ENCODE data around the gene GARIN3. TPM values are rescaled to one million over a fixed set of nuclear protein-coding genes. Genes with fewer than 3 reads are reported as not detected.

GARIN3 gene
- total and polyA plus RNA-seq, 2 donors (not counting 1 experiment from before 2014, with no cell fraction given), result not detected

DNA sequence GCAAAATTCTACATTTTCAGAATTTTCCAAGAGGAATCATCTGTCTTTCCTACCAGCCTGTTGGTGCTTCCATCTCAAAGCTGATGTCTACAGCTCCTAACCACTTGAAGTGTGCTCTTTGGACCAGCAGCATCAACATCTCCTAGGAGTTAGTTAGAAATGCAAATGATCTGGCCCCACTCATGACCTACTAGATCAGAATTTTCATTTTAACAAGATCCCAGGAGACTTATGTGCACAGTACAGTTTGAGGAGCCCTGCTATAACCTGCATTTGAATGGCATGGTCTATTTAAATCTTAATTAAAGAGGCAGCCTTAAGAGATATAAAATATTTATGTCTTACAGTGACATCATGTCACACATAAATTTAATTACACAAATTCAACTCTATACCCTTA is 48.4 kb upstream of the GARIN3 start:
- DNase-seq (no peak), ATAC-seq (ENCODE audit: low read depth) (peak; percentile 42)
- Histone ChIP-seq H3K4me3 (ENCODE audit: control extremely low read depth in 1 of 5, extremely low read depth in 1 of 5, insufficient read depth in 1 of 5, low read depth in 2 of 5, low read length in 4 of 5) (no peak overlapping the region), H2AFZ (ENCODE audit: insufficient read depth, low read depth, low read length, poor library complexity, severe bottlenecking) (no peak overlapping the region), H3K9ac (ENCODE audit: low read length) (no peak overlapping the region), H3K9me3 (ENCODE audit: control extremely low read depth in 1 of 3, control insufficient read depth in 2 of 3, insufficient read depth in 1 of 3, low read length in 2 of 3) (no peaks in the 10 kb centered on the region), H4K20me1 (ENCODE audit: control insufficient read depth, insufficient read depth, low read length, poor library complexity, severe bottlenecking) (no peaks in the 10 kb centered on the region), H3K4me2 (replicated peaks; ENCODE audit: low read depth, low read length, poor library complexity, severe bottlenecking) (peak overlapping the region; percentile 72), H3K79me2 (ENCODE audit: control insufficient read depth, insufficient read depth, low read length) (no peaks in the 10 kb centered on the region), H3K36me3 (replicated peaks in 1 of 2; ENCODE audit: control extremely low read depth in 1 of 2, control insufficient read depth in 1 of 2, extremely low read depth in 1 of 2, insufficient read depth in 2 of 2, low read length in 1 of 2) (no peaks in the 10 kb centered on the region), H3K4me1 (ENCODE audit: control insufficient read depth in 2 of 2, insufficient read depth in 2 of 2, low read length in 2 of 2) (peaks cover 42 to 44% of the 10 kb centered on the region in 2 donors), H3K27me3 (replicated peaks in 1 of 4; ENCODE audit: control extremely low read depth in 1 of 4, control insufficient read depth in 3 of 4, insufficient read depth in 4 of 4, low read length in 3 of 4) (no peaks in the 10 kb centered on the region), H3K27ac (ENCODE audit: low read length in 2 of 2) (no peak overlapping the region)
- POLR2A ChIA-PET, result no interaction called here
- no peak overlapping the region for H3K27ac Mint-ChIP-seq
- H3K4me1 Mint-ChIP-seq, result peaks cover 56% of the 10 kb centered on the region
- no peaks in the 10 kb centered on the region for H3K9me3 Mint-ChIP-seq (ENCODE audit: insufficient read depth)
- CTCF ChIA-PET, result no interaction called here
- H3K4me3 Mint-ChIP-seq, result peak overlapping the region; percentile 5
- intact Hi-C loops (cut with micrococcal nuclease), result no loop called here
- TF ChIP-seq, protein P1, sequence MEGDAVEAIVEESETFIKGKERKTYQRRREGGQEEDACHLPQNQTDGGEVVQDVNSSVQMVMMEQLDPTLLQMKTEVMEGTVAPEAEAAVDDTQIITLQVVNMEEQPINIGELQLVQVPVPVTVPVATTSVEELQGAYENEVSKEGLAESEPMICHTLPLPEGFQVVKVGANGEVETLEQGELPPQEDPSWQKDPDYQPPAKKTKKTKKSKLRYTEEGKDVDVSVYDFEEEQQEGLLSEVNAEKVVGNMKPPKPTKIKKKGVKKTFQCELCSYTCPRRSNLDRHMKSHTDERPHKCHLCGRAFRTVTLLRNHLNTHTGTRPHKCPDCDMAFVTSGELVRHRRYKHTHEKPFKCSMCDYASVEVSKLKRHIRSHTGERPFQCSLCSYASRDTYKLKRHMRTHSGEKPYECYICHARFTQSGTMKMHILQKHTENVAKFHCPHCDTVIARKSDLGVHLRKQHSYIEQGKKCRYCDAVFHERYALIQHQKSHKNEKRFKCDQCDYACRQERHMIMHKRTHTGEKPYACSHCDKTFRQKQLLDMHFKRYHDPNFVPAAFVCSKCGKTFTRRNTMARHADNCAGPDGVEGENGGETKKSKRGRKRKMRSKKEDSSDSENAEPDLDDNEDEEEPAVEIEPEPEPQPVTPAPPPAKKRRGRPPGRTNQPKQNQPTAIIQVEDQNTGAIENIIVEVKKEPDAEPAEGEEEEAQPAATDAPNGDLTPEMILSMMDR (IDR thresholded peaks at IDR 0.05), result no peak
- no peak for TF ChIP-seq EZH2 (IDR thresholded peaks at IDR 0.05; ENCODE audit: borderline replicate concordance, insufficient read depth, low read depth, low read length, poor library complexity, severe bottlenecking)
- H3K27me3 Mint-ChIP-seq, result no peaks in the 10 kb centered on the region

DNA sequence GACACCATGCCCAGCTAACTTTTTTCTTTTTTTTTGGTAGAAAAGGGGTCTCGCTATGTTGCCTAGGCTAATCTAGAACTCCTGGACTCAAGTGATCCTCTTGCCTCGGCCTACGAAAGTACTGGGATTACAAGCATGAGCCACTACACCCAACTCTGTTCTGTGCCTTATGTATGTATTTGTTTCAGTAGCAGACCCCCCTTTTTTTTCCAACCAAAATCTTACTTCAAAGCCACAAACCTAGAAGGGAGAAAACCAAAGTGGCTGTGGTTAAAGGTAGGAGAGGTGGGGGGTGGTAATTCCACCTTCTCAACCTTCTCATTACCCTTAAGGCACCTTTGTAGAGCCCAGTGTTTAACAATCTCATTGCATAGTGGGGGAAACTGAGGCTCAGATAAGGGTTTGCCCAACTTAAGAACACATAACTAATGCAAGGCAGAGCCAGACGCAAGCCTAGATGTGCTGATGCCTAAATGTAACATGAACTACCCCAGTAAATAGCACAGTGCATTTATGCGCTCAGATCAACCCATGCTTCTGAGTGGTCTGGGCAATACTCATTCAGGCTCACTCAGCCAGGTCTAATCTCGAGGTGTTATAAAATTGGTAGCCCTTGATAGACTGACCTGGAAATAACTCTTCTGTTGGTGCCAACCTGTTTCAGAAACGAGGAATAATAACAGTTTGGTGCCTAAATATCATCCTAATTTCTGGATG is 47.6 kb upstream of the GARIN3 start:
- Histone ChIP-seq H3K27me3 (replicated peaks in 1 of 4; ENCODE audit: control extremely low read depth in 1 of 4, control insufficient read depth in 3 of 4, insufficient read depth in 4 of 4, low read length in 3 of 4) (no peaks in the 10 kb centered on the region), H3K36me3 (replicated peaks in 1 of 2; ENCODE audit: control extremely low read depth in 1 of 2, control insufficient read depth in 1 of 2, extremely low read depth in 1 of 2, insufficient read depth in 2 of 2, low read length in 1 of 2) (no peaks in the 10 kb centered on the region), H3K9me3 (ENCODE audit: control extremely low read depth in 1 of 3, control insufficient read depth in 2 of 3, insufficient read depth in 1 of 3, low read length in 2 of 3) (no peaks in the 10 kb centered on the region), H3K4me3 (ENCODE audit: control extremely low read depth in 1 of 5, extremely low read depth in 1 of 5, insufficient read depth in 1 of 5, low read depth in 2 of 5, low read length in 4 of 5) (no peak overlapping the region), H3K4me1 (ENCODE audit: control insufficient read depth in 2 of 2, insufficient read depth in 2 of 2, low read length in 2 of 2) (peaks cover 42 to 44% of the 10 kb centered on the region in 2 donors), H2AFZ (ENCODE audit: insufficient read depth, low read depth, low read length, poor library complexity, severe bottlenecking) (no peak overlapping the region), H4K20me1 (ENCODE audit: control insufficient read depth, insufficient read depth, low read length, poor library complexity, severe bottlenecking) (no peaks in the 10 kb centered on the region), H3K9ac (ENCODE audit: low read length) (no peak overlapping the region), H3K27ac (ENCODE audit: low read length in 2 of 2) (no peak overlapping the region), H3K79me2 (ENCODE audit: control insufficient read depth, insufficient read depth, low read length) (no peaks in the 10 kb centered on the region), H3K4me2 (replicated peaks; ENCODE audit: low read depth, low read length, poor library complexity, severe bottlenecking) (no peak overlapping the region)
- no peaks in the 10 kb centered on the region for H3K27me3 Mint-ChIP-seq
- H3K9me3 Mint-ChIP-seq (ENCODE audit: insufficient read depth), result no peaks in the 10 kb centered on the region
- peaks cover 56% of the 10 kb centered on the region for H3K4me1 Mint-ChIP-seq
- CTCF ChIA-PET, result no interaction called here
- no peak overlapping the region for H3K27ac Mint-ChIP-seq
- no peak for TF ChIP-seq EZH2 (IDR thresholded peaks at IDR 0.05; ENCODE audit: borderline replicate concordance, insufficient read depth, low read depth, low read length, poor library complexity, severe bottlenecking)
- TF ChIP-seq, protein P1 (IDR thresholded peaks at IDR 0.05), result no peak
- POLR2A ChIA-PET, result no interaction called here
- no peak overlapping the region for H3K4me3 Mint-ChIP-seq
- DNase-seq, result no peak
- 94% methylated on average over 3 of the region's 7 CpGs for WGBS (ENCODE audit: insufficient coverage)
- intact Hi-C loops (cut with micrococcal nuclease), result no loop called here
- no peak for ATAC-seq (ENCODE audit: low read depth)

All from B cell (primary cell).